Measurements from ENCODE around the gene TRIM38. TPM values are rescaled to one million over a fixed set of nuclear protein-coding genes. Genes with fewer than 3 reads are reported as not detected.
"Not testable (repeated sequence)": the region's sequence is repeated elsewhere in the genome, so short reads cannot be mapped to it uniquely, and the experiment has no call there.

The TRIM38 gene
- total RNA-seq, 1 donor from 2014 or later, result 2.7 TPM

GRCh38 chr6:25995507-25995906, 32.9 kb downstream of the TRIM38 start:
- intact Hi-C loops (cut with DNase I), result no loop called here
- ATAC-seq (no peak), DNase-seq (ENCODE audit: missing footprints) (no peak)

- intact Hi-C loops (cut with DNase I), result no loop called here
- ATAC-seq (no peak), DNase-seq (ENCODE audit: missing footprints) (no peak)
Measured at GRCh38 chr6:25997921-25998320, 35.3 kb downstream of the TRIM38 start.

GRCh38 chr6:25998379-25998778, 35.8 kb downstream of the TRIM38 start:
- DNase-seq (ENCODE audit: missing footprints) (no peak), ATAC-seq (no peak)
- intact Hi-C loops (cut with DNase I), result no loop called here

GRCh38 chr6:25999225-25999624, 36.6 kb downstream of the TRIM38 start:
- ATAC-seq; intact Hi-C loops (cut with DNase I); DNase-seq (ENCODE audit: missing footprints): not testable (repeated sequence)

- intact Hi-C loops (cut with DNase I), result loop anchor here (5.0 kb wide), 1 partner anchor 213 kb away; no protein-coding TSS in a partner anchor
- DNase-seq (ENCODE audit: missing footprints) (no peak), ATAC-seq (no peak)
Measured at GRCh38 chr6:26000366-26001144, 38.0 kb downstream of the TRIM38 start.

GRCh38 chr6:26003102-26003694, 40.6 kb downstream of the TRIM38 start:
- no peak for DNase-seq (ENCODE audit: missing footprints)
- ATAC-seq, result peak; percentile 59
- intact Hi-C loops (cut with DNase I), result loop anchor here (5.0 kb wide), 1 partner anchor 216 kb away; no protein-coding TSS in a partner anchor

- intact Hi-C loops (cut with DNase I), result no loop called here
- DNase-seq (ENCODE audit: missing footprints), result no peak
- ATAC-seq, result no peak
Measured at GRCh38 chr6:26006086-26006939, 43.7 kb downstream of the TRIM38 start.

GRCh38 chr6:26006940-26007305, 44.3 kb downstream of the TRIM38 start:
- intact Hi-C loops (cut with DNase I); ATAC-seq; DNase-seq (ENCODE audit: missing footprints): not testable (repeated sequence)

- DNase-seq (ENCODE audit: missing footprints) (no peak), ATAC-seq (no peak)
- intact Hi-C loops (cut with DNase I), result no loop called here
Measured at GRCh38 chr6:26008470-26008869, 45.9 kb downstream of the TRIM38 start.

GRCh38 chr6:26009817-26010216, 47.2 kb downstream of the TRIM38 start:
- no peak for ATAC-seq
- no peak for DNase-seq (ENCODE audit: missing footprints)
- intact Hi-C loops (cut with DNase I), result no loop called here

- intact Hi-C loops (cut with DNase I), result no loop called here
- ATAC-seq (no peak), DNase-seq (ENCODE audit: missing footprints) (no peak)
Measured at GRCh38 chr6:26012061-26012460, 49.5 kb downstream of the TRIM38 start.

GRCh38 chr6:26014386-26014785, 51.8 kb downstream of the TRIM38 start:
- intact Hi-C loops (cut with DNase I); DNase-seq (ENCODE audit: missing footprints); ATAC-seq: not testable (repeated sequence)

- intact Hi-C loops (cut with DNase I), result no loop called here
- DNase-seq (ENCODE audit: missing footprints), result no peak
- peak; percentile 67 for ATAC-seq
Measured at GRCh38 chr6:26016245-26016962, 53.8 kb downstream of the TRIM38 start.

- DNase-seq (ENCODE audit: missing footprints), result no peak
- intact Hi-C loops (cut with DNase I), result no loop called here
- no peak for ATAC-seq
Measured at GRCh38 chr6:26016963-26017631, 54.5 kb downstream of the TRIM38 start.

- intact Hi-C loops (cut with DNase I), result no loop called here
- ATAC-seq, result peak; percentile 7
- DNase-seq (ENCODE audit: missing footprints), result peak; percentile 74
Measured at GRCh38 chr6:26017632-26017966, 55.0 kb downstream of the TRIM38 start.

- ATAC-seq, result no peak
- DNase-seq (ENCODE audit: missing footprints), result no peak
- intact Hi-C loops (cut with DNase I), result no loop called here
Measured at GRCh38 chr6:26019261-26019830, 56.7 kb downstream of the TRIM38 start.

- no peak for ATAC-seq
- intact Hi-C loops (cut with DNase I), result loop anchor here (2.0 to 10.0 kb wide), 3 partner anchors 515 to 1815 kb away; partner anchors contain the start of gene HMGN4
- no peak for DNase-seq (ENCODE audit: missing footprints)
Measured at GRCh38 chr6:26019967-26020328, 57.3 kb downstream of the TRIM38 start.

All from Right ventricle myocardium inferior (tissue), 1 donor.